HepG2 (cell line): ENCODE results near the gene HIGD1C. TPM values are rescaled to one million over a fixed set of nuclear protein-coding genes. Genes with fewer than 3 reads are reported as not detected.
A peak's percentile ranks its signal among the peaks of the same experiment; 100 is the strongest.

ENCODE experiments used
- FOXO4 ChIP-seq: sonication (generic); formaldehyde crosslinking; conservative IDR thresholded peaks from 2 replicates; pipeline ENCODE4 v1.8.1; 2023; ENCODE audit warnings: missing genetic modification reagents
- FUBP1 ChIP-seq: sonication (generic); formaldehyde crosslinking; IDR thresholded peaks from 2 replicates; pipeline ENCODE4 v1.5.1; 2020; ENCODE audit warnings: missing genetic modification reagents, mild to moderate bottlenecking, borderline replicate concordance
- GPBP1L1 ChIP-seq: sonication (generic); formaldehyde crosslinking; IDR thresholded peaks from 2 replicates; pipeline ENCODE4 v1.5.0; 2020; ENCODE audit warnings: mild to moderate bottlenecking, missing genetic modification reagents
- KAT7 ChIP-seq: IDR thresholded peaks from 2 replicates; pipeline ENCODE4 v1.6.1; 2018; ENCODE audit warnings: borderline replicate concordance, missing compliant biosample characterization
- KDM3A ChIP-seq: IDR thresholded peaks from 2 replicates; pipeline ENCODE4 v1.6.1; 2018; ENCODE audit warnings: low read depth, missing compliant biosample characterization
- KLF9 ChIP-seq: IDR thresholded peaks from 2 replicates; pipeline ENCODE4 v1.6.1; 2016; ENCODE audit warnings: low read depth
- LRRFIP1 ChIP-seq: sonication (generic); formaldehyde crosslinking; conservative IDR thresholded peaks from 2 replicates; pipeline ENCODE4 v1.4.0; 2020; ENCODE audit warnings: missing genetic modification reagents
- MLXIP ChIP-seq: sonication (generic); formaldehyde crosslinking; IDR thresholded peaks from 2 replicates; pipeline ENCODE4 v1.9.0; 2021; ENCODE audit warnings: missing genetic modification reagents, borderline replicate concordance
- NR2F2 ChIP-seq: IDR thresholded peaks from 2 replicates; pipeline ENCODE4 v1.6.1; 2012; ENCODE audit warnings: low read depth, inconsistent platforms, borderline replicate concordance
- PLSCR1 ChIP-seq: sonication (generic); formaldehyde crosslinking; IDR thresholded peaks from 2 replicates; pipeline ENCODE4 v1.5.0; 2020; ENCODE audit warnings: missing genetic modification reagents, mild to moderate bottlenecking, borderline replicate concordance
- ZBTB44 ChIP-seq: sonication (generic); formaldehyde crosslinking; IDR thresholded peaks from 2 replicates; pipeline ENCODE4 v1.4.0; 2020; ENCODE audit warnings: missing genetic modification reagents
- ZBTB7B ChIP-seq: sonication (generic); formaldehyde crosslinking; IDR thresholded peaks from 2 replicates; pipeline ENCODE4 v1.4.0; 2020; ENCODE audit warnings: missing genetic modification reagents
- ZNF3 ChIP-seq: IDR thresholded peaks from 2 replicates; pipeline ENCODE4 v1.7.0; 2017; ENCODE audit warnings: inconsistent platforms
- ZNF367 ChIP-seq: sonication (generic); formaldehyde crosslinking; IDR thresholded peaks from 2 replicates; pipeline ENCODE4 v1.4.0; 2020; ENCODE audit warnings: missing genetic modification reagents, borderline replicate concordance
- ZNF382 ChIP-seq: sonication (generic); formaldehyde crosslinking; IDR thresholded peaks from 2 replicates; pipeline ENCODE4 v1.5.0; 2020; ENCODE audit warnings: missing genetic modification reagents, mild to moderate bottlenecking, borderline replicate concordance
- polyA plus RNA-seq, 8 experiments: library from polyadenylated mRNA; depleted of rRNA in 3 of 8; stranded (reverse) in 7 of 8; unstranded in 1 of 8; fragments of >200 nt; fragmentation: Illumina TruSeq in 4 of 8; extraction: Trizol in 4 of 8; gene quantifications; 2 replicates each; pipeline versions ENCODE4 v1.2.1 to v1.2.3, GENCODE V29; 2011 to 2016; ENCODE audit warnings: low read depth in 4 of 8, missing spikeins in 1 of 8, mixed read lengths in 1 of 8; ENCODE audit not compliant: insufficient read depth in 1 of 8
- total RNA-seq, 5 experiments: library from RNA; depleted of rRNA; stranded (reverse); fragments of >200 nt; fragmentation: Illumina TruSeq; extraction: Trizol; gene quantifications; 2 replicates each; pipeline ENCODE4 v1.2.3, GENCODE V29; 2016; ENCODE audit warnings: low read depth in 1 of 5

HIGD1C gene
- total and polyA plus RNA-seq, 2 of the 13 experiments (the other 11 are each of a cell fraction or from before 2014, with no cell fraction given) = not detected

- TF ChIP-seq GPBP1L1 (no peak), FOXO4 (CRISPR knock-in tag) (no peak), PLSCR1 (CRISPR knock-in tag) (no peak), MLXIP (CRISPR knock-in tag) (no peak), FUBP1 (CRISPR knock-in tag) (no peak), ZBTB7B (0 out of 2 replicates have a peak, but pooled peaks have one; percentile 9), NR2F2 (no peak), KAT7 (CRISPR knock-in tag) (0 out of 2 replicates have a peak, but pooled peaks have one; percentile 18), ZNF367 (CRISPR knock-in tag) (no peak), KDM3A (CRISPR knock-in tag) (no peak), ZNF382 (CRISPR knock-in tag) (no peak), LRRFIP1 (no peak), ZNF3 (CRISPR knock-in tag) (no peak), KLF9 (CRISPR knock-in tag) (no peak), ZBTB44 (CRISPR knock-in tag) (no peak)
Observed at GRCh38 chr12:50927356-50927755, 25.0 kb upstream of the HIGD1C start (continued).
